Astrocyte (in vitro differentiated cells and primary cell): Measurements from ENCODE around the gene DSCAM.

Source experiments
- EZH2 ChIP-seq: IDR thresholded peaks from 2 replicates; pipeline ENCODE4 v1.6.1; 2012; ENCODE audit warnings: mild to moderate bottlenecking, low read length, inconsistent platforms; ENCODE audit not compliant: insufficient read depth
- TF ChIP-seq, protein P1 (sequence below): IDR thresholded peaks from 2 replicates; pipeline ENCODE4 v1.5.1; 2011; ENCODE audit warnings: low read depth, mild to moderate bottlenecking, inconsistent platforms, low read length, moderate library complexity; ENCODE audit not compliant: insufficient read depth

DNA sequence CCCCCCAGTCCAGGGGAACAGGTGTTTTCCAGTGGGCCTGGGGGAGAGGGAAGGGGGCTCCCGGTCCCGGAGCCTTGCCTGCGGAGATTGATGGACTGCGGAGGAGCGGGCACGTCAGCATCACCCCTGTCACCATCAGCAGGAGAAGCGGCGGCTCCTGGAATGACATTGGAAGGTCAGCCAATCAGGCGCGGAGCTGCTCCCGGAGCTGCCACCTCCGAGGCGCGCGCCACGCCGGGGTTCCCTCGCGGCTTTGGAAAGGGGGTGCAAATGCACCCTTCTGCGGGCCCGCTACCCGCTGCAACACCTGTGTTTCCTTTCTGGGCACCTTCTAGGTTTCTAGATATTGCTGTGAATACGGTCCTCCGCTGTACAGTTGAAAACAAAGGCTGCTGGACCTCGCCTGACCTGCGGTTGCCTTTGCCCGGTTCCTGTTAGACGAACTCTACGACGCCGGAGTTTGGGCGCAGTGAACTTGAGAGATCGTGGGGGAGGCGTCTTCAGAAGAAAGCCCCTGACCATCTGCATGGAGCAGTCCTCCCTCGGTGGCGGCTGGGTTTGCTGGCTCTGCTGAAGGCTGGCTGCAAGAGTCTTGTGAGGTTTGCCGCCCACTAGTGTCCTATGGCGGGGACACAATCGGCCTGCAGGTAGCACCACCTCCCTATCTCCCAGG, 5.3 kb downstream of the DSCAM start:
- TF ChIP-seq, protein P1, sequence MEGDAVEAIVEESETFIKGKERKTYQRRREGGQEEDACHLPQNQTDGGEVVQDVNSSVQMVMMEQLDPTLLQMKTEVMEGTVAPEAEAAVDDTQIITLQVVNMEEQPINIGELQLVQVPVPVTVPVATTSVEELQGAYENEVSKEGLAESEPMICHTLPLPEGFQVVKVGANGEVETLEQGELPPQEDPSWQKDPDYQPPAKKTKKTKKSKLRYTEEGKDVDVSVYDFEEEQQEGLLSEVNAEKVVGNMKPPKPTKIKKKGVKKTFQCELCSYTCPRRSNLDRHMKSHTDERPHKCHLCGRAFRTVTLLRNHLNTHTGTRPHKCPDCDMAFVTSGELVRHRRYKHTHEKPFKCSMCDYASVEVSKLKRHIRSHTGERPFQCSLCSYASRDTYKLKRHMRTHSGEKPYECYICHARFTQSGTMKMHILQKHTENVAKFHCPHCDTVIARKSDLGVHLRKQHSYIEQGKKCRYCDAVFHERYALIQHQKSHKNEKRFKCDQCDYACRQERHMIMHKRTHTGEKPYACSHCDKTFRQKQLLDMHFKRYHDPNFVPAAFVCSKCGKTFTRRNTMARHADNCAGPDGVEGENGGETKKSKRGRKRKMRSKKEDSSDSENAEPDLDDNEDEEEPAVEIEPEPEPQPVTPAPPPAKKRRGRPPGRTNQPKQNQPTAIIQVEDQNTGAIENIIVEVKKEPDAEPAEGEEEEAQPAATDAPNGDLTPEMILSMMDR, result peak; percentile 20
- TF ChIP-seq EZH2, result no peak
